Osteocyte (in vitro differentiated cells): ENCODE measurements around the gene CRIM1. TPM values are rescaled to one million over a fixed set of nuclear protein-coding genes. Genes with fewer than 3 reads are reported as not detected.

Experiments
- DNase-seq: peaks from one replicate; pipeline ENCODE4 v3.0.0; 2021; ENCODE audit warnings: mixed read lengths; ENCODE audit not compliant: unreplicated experiment; ENCODE audit errors: extremely low spot score
- H3K27ac Mint-ChIP-seq: one replicate; pipeline ENCODE4 v1.8.0; 2021; ENCODE audit warnings: mild to moderate bottlenecking, mixed read lengths; ENCODE audit not compliant: unreplicated experiment
- H3K27me3 Mint-ChIP-seq: one replicate; pipeline ENCODE4 v1.8.0; 2021; ENCODE audit warnings: mixed read lengths; ENCODE audit not compliant: unreplicated experiment
- H3K36me3 Mint-ChIP-seq: one replicate; pipeline ENCODE4 v1.8.0; 2021; ENCODE audit warnings: mixed read lengths; ENCODE audit not compliant: unreplicated experiment
- H3K4me1 Mint-ChIP-seq: one replicate; pipeline ENCODE4 v1.8.0; 2021; ENCODE audit warnings: mixed read lengths; ENCODE audit not compliant: unreplicated experiment
- H3K4me3 Mint-ChIP-seq: one replicate; pipeline ENCODE4 v1.8.0; 2021; ENCODE audit warnings: mild to moderate bottlenecking, moderate library complexity, mixed read lengths; ENCODE audit not compliant: unreplicated experiment
- H3K9me3 Mint-ChIP-seq: one replicate; pipeline ENCODE4 v1.8.0; 2021; ENCODE audit warnings: mixed read lengths; ENCODE audit not compliant: unreplicated experiment
- total RNA-seq: library from RNA; stranded (reverse); gene quantifications from 2 replicates; pipeline ENCODE4 v1.2.1, GENCODE V29; 2021
- TF ChIP-seq, protein P1 (sequence below): fragments of 200-600 bp; sonication (generic); IDR thresholded peaks from 2 replicates; pipeline ENCODE4 v1.5.0; 2021; ENCODE audit warnings: antibody characterized with exemption, mild to moderate bottlenecking, moderate library complexity

Gene CRIM1
- total RNA-seq, 1 donor from 2014 or later = 194 TPM

DNA sequence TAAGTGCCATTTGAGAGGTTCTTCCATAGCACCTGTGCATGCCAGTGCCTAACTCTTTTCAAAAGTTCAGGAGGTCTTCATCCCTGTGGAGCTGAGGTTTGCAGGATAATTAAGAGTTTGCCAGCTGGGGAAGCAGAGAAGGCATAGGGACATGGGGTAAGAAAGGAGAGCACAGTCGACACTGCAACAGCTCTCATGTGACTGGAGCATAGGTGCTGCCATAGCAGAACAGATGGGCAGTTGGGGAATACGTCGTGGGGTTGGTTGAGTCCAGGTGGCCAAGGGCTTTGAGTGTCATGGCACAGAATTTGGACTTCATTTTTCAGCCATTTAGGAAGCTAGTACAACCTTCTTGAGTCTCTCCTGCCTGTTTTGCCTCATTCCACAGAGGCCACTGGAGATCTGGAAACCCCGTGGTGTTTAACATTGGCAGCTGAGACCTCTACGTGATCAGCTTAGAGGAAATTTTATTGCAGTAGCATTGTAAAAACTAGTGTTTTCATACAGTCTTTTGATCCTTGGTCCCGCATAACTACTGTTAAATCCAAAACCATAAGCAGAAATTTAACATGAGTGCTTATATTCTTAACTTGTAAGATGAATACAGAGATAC lies 65.1 kb downstream of the CRIM1 start:
- Mint-ChIP-seq H3K4me3 (no peak overlapping the region), H3K27me3 (no peaks in the 10 kb centered on the region), H3K36me3 (peaks cover 12% of the 10 kb centered on the region), H3K4me1 (peaks cover 35% of the 10 kb centered on the region), H3K27ac (peak overlapping the region; percentile 76), H3K9me3 (no peaks in the 10 kb centered on the region)
- TF ChIP-seq, protein P1, sequence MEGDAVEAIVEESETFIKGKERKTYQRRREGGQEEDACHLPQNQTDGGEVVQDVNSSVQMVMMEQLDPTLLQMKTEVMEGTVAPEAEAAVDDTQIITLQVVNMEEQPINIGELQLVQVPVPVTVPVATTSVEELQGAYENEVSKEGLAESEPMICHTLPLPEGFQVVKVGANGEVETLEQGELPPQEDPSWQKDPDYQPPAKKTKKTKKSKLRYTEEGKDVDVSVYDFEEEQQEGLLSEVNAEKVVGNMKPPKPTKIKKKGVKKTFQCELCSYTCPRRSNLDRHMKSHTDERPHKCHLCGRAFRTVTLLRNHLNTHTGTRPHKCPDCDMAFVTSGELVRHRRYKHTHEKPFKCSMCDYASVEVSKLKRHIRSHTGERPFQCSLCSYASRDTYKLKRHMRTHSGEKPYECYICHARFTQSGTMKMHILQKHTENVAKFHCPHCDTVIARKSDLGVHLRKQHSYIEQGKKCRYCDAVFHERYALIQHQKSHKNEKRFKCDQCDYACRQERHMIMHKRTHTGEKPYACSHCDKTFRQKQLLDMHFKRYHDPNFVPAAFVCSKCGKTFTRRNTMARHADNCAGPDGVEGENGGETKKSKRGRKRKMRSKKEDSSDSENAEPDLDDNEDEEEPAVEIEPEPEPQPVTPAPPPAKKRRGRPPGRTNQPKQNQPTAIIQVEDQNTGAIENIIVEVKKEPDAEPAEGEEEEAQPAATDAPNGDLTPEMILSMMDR = no peak
- no peak for DNase-seq

DNA sequence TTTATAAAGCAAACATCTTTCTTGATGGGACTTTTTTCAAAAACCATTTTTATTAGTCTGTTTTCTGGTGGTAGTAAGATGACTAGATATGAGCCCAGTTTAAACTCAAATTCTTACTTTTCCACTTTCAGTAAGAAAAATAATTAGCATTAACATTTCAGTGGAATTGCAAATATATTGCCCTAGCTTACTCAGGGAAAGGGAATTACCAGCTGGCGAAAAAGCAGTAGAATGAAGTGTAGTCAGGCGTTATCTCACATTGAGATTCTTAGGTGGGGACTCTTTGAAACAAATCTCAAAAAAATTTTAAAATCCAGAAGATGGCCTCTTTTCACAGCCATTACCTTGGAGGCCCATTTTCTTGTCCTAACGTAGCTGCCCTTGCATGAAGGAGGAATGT lies 65.8 kb downstream of the CRIM1 start:
- H3K27me3 Mint-ChIP-seq = no peaks in the 10 kb centered on the region
- H3K27ac Mint-ChIP-seq = peak overlapping the region; percentile 76
- H3K4me3 Mint-ChIP-seq = no peak overlapping the region

GRCh38 chr2:36423172-36423571 lies 67.6 kb downstream of the CRIM1 start:
- H3K9me3 Mint-ChIP-seq = no peaks in the 10 kb centered on the region
- H3K27me3 Mint-ChIP-seq = no peaks in the 10 kb centered on the region
- peaks cover 45% of the 10 kb centered on the region for H3K4me1 Mint-ChIP-seq
- TF ChIP-seq, protein P1 = no peak
- no peak for DNase-seq
- H3K27ac Mint-ChIP-seq = no peak overlapping the region
- peaks cover 15% of the 10 kb centered on the region for H3K36me3 Mint-ChIP-seq
- H3K4me3 Mint-ChIP-seq = no peak overlapping the region

More for the DNA sequence above, 65.8 kb downstream of the CRIM1 start:
- Mint-ChIP-seq H3K4me1 (peaks cover 41% of the 10 kb centered on the region), H3K9me3 (no peaks in the 10 kb centered on the region), H3K36me3 (peaks cover 14% of the 10 kb centered on the region)
- DNase-seq = no peak
- TF ChIP-seq, protein P1 = no peak

DNA sequence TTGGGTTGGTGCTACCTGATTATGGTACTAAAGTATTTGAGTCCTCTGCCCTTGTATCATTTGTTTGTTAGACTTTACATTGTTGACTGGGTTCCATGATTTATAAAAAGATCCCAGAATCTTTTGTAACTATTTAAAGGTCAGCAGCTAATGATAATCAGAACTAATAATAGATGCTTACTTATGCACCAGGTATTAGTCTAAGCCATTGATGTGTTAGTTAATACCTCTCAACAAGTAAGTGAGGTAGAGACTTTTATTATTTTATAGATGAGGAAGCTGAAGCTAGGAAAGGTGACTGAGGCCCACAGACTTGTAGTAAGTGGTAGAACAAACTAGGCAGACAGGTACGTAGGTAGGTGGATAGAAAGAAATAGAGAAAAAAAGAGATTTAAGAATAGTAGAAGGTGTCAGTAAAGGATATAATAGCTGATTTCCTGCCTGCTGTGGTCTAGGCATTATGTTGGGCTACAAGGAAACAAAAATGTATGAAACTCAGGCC lies 68.1 kb downstream of the CRIM1 start:
- Mint-ChIP-seq H3K4me3 (no peak overlapping the region), H3K27me3 (no peaks in the 10 kb centered on the region), H3K4me1 (peaks cover 49% of the 10 kb centered on the region), H3K36me3 (peaks cover 15% of the 10 kb centered on the region), H3K9me3 (no peaks in the 10 kb centered on the region), H3K27ac (peak overlapping the region; percentile 43)
- TF ChIP-seq, protein P1 = no peak
- no peak for DNase-seq

DNA sequence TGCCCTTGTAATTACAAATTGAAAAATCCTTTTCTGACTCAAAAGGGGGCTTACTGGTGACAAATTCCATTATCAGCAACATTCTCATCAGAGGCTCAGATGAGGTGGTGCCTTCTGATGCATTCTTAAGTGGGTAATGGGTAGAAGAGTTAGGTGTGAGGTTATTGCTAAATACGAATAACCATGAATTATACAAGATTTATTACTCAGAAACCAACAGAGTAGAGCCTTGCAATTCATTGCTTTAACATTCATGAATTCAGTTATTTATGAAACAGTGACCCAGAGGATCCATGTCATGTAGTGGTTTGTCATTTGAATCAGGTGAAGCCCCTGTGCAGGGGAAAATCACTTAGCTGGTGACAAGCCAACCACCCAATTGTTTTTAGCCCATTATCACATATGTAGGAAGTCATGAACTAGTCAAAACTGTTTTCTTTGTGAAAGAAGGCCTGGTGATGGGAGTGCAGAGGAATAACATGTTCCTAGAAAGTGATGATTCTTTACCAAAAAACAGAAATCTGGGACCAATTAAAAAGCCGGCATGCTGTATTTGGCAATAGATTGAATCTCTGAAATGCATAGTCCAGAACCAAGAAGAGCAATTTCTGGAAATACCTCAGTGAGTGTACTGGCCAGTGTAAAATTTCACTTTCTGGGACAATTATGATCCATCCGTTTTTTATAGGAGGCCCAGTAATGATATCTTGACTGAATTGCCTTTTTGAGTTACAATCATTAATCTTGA lies 70.2 kb downstream of the CRIM1 start:
- no peaks in the 10 kb centered on the region for H3K27me3 Mint-ChIP-seq
- H3K4me3 Mint-ChIP-seq = no peak overlapping the region
- no peak overlapping the region for H3K27ac Mint-ChIP-seq
- H3K9me3 Mint-ChIP-seq = no peaks in the 10 kb centered on the region
- peaks cover 15% of the 10 kb centered on the region for H3K36me3 Mint-ChIP-seq
- TF ChIP-seq, protein P1 = no peak
- no peak for DNase-seq
- H3K4me1 Mint-ChIP-seq = peaks cover 54% of the 10 kb centered on the region
